H1 (cell line): ENCODE measurements around the gene RBM15. TPM values are rescaled to one million over a fixed set of nuclear protein-coding genes. Genes with fewer than 3 reads are reported as not detected.
A peak's percentile ranks its signal among the peaks of the same experiment; 100 is the strongest.

ENCODE experiments used
- CTCF ChIA-PET: fragments of 300-600 bp; sonication (Branson Sonifier 250); formaldehyde crosslinking; loops from one replicate; lab custom pipeline; 2021; ENCODE audit not compliant: partially characterized antibody; lab: Charles Lee
- POLR2A ChIA-PET: fragments of 300-600 bp; sonication (Branson Sonifier 250); formaldehyde crosslinking; loops from one replicate; lab custom pipeline; 2021; ENCODE audit warnings: inconsistent platforms; ENCODE audit not compliant: partially characterized antibody; lab: Charles Lee
- DNase-seq, 2 experiments: peaks; one replicate each; pipeline versions ENCODE4 v3.0.0 to v3.0.0-alpha.2; 2010 to 2022; ENCODE audit warnings: low spot score in 2 of 2, low read depth in 1 of 2, mixed read lengths in 1 of 2
- FAIRE-seq: peaks from 2 replicates; lab custom pipeline; 2011; peaks lifted over from hg19 to GRCh38; lab: Jason Lieb, UNC
- H2AFZ ChIP-seq: 2 replicates; pipeline ENCODE4 v1.8.1; 2012; ENCODE audit warnings: low read length, inconsistent platforms
- H2AK5ac ChIP-seq: 2 replicates; pipeline ENCODE4 v1.6.1; 2013; ENCODE audit warnings: low read depth, low read length
- H2BK120ac ChIP-seq: replicated peaks from 2 replicates; pipeline ENCODE3; 2013; ENCODE audit warnings: low read depth, low read length, inconsistent platforms
- H2BK12ac ChIP-seq: 2 replicates; pipeline ENCODE4 v1.6.1; 2013; ENCODE audit warnings: low read depth, low read length
- H2BK15ac ChIP-seq: 2 replicates; pipeline ENCODE4 v1.6.1; 2013; ENCODE audit warnings: low read length
- H2BK20ac ChIP-seq: 2 replicates; pipeline ENCODE4 v1.6.1; 2013; ENCODE audit warnings: low read length
- H2BK5ac ChIP-seq: 2 replicates; pipeline ENCODE4 v1.6.1; 2013; ENCODE audit warnings: low read depth, low read length
- H3K14ac ChIP-seq: 2 replicates; pipeline ENCODE4 v1.6.1; 2013; ENCODE audit warnings: inconsistent platforms; ENCODE audit not compliant: insufficient read length
- H3K18ac ChIP-seq: 2 replicates; pipeline ENCODE4 v1.6.1; 2013; ENCODE audit warnings: low read length; ENCODE audit errors: extremely low read depth
- H3K23ac ChIP-seq: 2 replicates; pipeline ENCODE4 v1.6.1; 2013; ENCODE audit warnings: inconsistent platforms; ENCODE audit not compliant: insufficient read length
- H3K23me2 ChIP-seq: 2 replicates; pipeline ENCODE4 v1.6.1; 2013; ENCODE audit warnings: low read depth, low read length
- H3K27ac ChIP-seq: 2 replicates; pipeline ENCODE4 v1.6.1; 2011; ENCODE audit warnings: low read depth, low read length, inconsistent platforms
- H3K27me3 ChIP-seq, 4 experiments: replicated peaks in 1 of 4; 1 replicate in 1 of 4; 2 replicates in 3 of 4; pipeline versions ENCODE4 v1.6.1 to v1.8.1; 2011 to 2013; ENCODE audit warnings: low read length in 3 of 4, mild to moderate bottlenecking in 3 of 4, inconsistent platforms in 2 of 4, mixed read lengths in 2 of 4, moderate library complexity in 1 of 4; ENCODE audit not compliant: control insufficient read depth in 3 of 4, insufficient read depth in 3 of 4; ENCODE audit errors: extremely low read depth in 1 of 4
- H3K36me3 ChIP-seq, 4 experiments: 2 replicates each; pipeline versions ENCODE4 v1.6.1 to v1.8.1; 2011 to 2013; ENCODE audit warnings: mild to moderate bottlenecking in 4 of 4, low read length in 3 of 4, moderate library complexity in 2 of 4, control low read depth in 1 of 4, inconsistent platforms in 1 of 4; ENCODE audit not compliant: insufficient read depth in 4 of 4, control insufficient read depth in 2 of 4
- H3K4ac ChIP-seq: replicated peaks from 2 replicates; pipeline ENCODE3; 2013; ENCODE audit warnings: low read length, low read depth, mixed read lengths, inconsistent platforms; ENCODE audit not compliant: insufficient read length
- H3K4me1 ChIP-seq, 4 experiments: replicated peaks in 1 of 4; 1 replicate in 1 of 4; 2 replicates in 3 of 4; pipeline versions ENCODE4 v1.6.1 to v1.8.1; 2011 to 2013; ENCODE audit warnings: low read length in 3 of 4, inconsistent platforms in 2 of 4, mixed read lengths in 1 of 4; ENCODE audit not compliant: insufficient read depth in 4 of 4, control insufficient read depth in 3 of 4
- H3K4me2 ChIP-seq, 2 experiments: 2 replicates each; pipeline versions ENCODE4 v1.6.1 to v1.8.1; 2011 to 2013; ENCODE audit warnings: low read depth in 2 of 2, low read length in 2 of 2, control low read depth in 1 of 2, inconsistent platforms in 1 of 2, mild to moderate bottlenecking in 1 of 2; ENCODE audit not compliant: insufficient read depth in 1 of 2
- H3K4me3 ChIP-seq, 4 experiments: fragments of 200-600, 300-600 bp in 1 of 4; sonication (generic), shearing (Covaris generic), sonication (Bioruptor Twin) in 1 of 4; 2 replicates each; pipeline versions ENCODE4 v1.5.1 to v1.8.1; 2011 to 2016; ENCODE audit warnings: low read length in 4 of 4, low read depth in 3 of 4, control low read depth in 2 of 4, inconsistent platforms in 2 of 4, mild to moderate bottlenecking in 2 of 4, mixed read lengths in 1 of 4, moderate library complexity in 1 of 4; ENCODE audit not compliant: insufficient read depth in 2 of 4; ENCODE audit errors: extremely low read depth in 1 of 4
- H3K56ac ChIP-seq: replicated peaks from 2 replicates; pipeline ENCODE3; 2013; ENCODE audit warnings: low read depth, mild to moderate bottlenecking, mixed read lengths, low read length, inconsistent platforms; ENCODE audit not compliant: insufficient read length
- H3K79me1 ChIP-seq: 2 replicates; pipeline ENCODE4 v1.6.1; 2013; ENCODE audit warnings: low read depth, low read length, control low read depth
- H3K79me2 ChIP-seq, 2 experiments: 2 replicates each; pipeline versions ENCODE4 v1.6.1 to v1.8.1; 2012 to 2013; ENCODE audit warnings: low read length in 2 of 2, mild to moderate bottlenecking in 2 of 2, inconsistent platforms in 1 of 2; ENCODE audit not compliant: insufficient read depth in 2 of 2, control insufficient read depth in 1 of 2
- H3K9ac ChIP-seq, 4 experiments: replicated peaks in 1 of 4; 1 replicate in 1 of 4; 2 replicates in 3 of 4; pipeline versions ENCODE4 v1.6.1 to v1.8.1; 2011 to 2013; ENCODE audit warnings: low read depth in 3 of 4, low read length in 3 of 4, control low read depth in 2 of 4, mild to moderate bottlenecking in 2 of 4, moderate library complexity in 2 of 4, inconsistent platforms in 1 of 4; ENCODE audit errors: extremely low read depth in 1 of 4
- H3K9me3 ChIP-seq, 2 experiments: 2 replicates each; pipeline versions ENCODE4 v1.6.1 to v1.8.1; 2012 to 2013; ENCODE audit warnings: mild to moderate bottlenecking in 2 of 2, moderate library complexity in 2 of 2, control low read depth in 1 of 2, inconsistent platforms in 1 of 2, low read depth in 1 of 2, low read length in 1 of 2, mixed read lengths in 1 of 2; ENCODE audit not compliant: insufficient read depth in 2 of 2
- H4K20me1 ChIP-seq, 2 experiments: replicated peaks in 1 of 2; 2 replicates each; pipeline versions ENCODE3 to v1.8.1; 2011 to 2013; ENCODE audit warnings: inconsistent platforms in 2 of 2, low read length in 2 of 2, mild to moderate bottlenecking in 1 of 2; ENCODE audit not compliant: insufficient read depth in 2 of 2, control insufficient read depth in 1 of 2
- H4K5ac ChIP-seq: 2 replicates; pipeline ENCODE4 v1.6.1; 2013; ENCODE audit warnings: low read length, low read depth, mixed read lengths, inconsistent platforms; ENCODE audit not compliant: insufficient read length
- H4K8ac ChIP-seq: 2 replicates; pipeline ENCODE4 v1.8.0; 2013; ENCODE audit warnings: mild to moderate bottlenecking, moderate library complexity, low read length, inconsistent platforms; ENCODE audit not compliant: insufficient read depth; ENCODE audit errors: extremely low read depth
- H4K91ac ChIP-seq: replicated peaks from 2 replicates; pipeline ENCODE3; 2013; ENCODE audit warnings: low read length, mixed read lengths, inconsistent platforms; ENCODE audit not compliant: insufficient read length
- CBX8 ChIP-seq: fragments of 300-800, 300-1000 bp; sonication (generic); IDR thresholded peaks from 2 replicates; pipeline ENCODE4 v1.7.1; 2016; ENCODE audit warnings: low read depth, low read length, borderline replicate concordance
- CREB1 ChIP-seq: IDR thresholded peaks from 2 replicates; pipeline ENCODE4 v1.6.1; 2012; ENCODE audit warnings: inconsistent platforms
- EGR1 ChIP-seq: IDR thresholded peaks from 2 replicates; pipeline ENCODE4 v1.6.1; 2011; ENCODE audit warnings: low read depth, low read length, borderline replicate concordance
- PHF8 ChIP-seq: fragments of 200-600 bp; sonication (generic); conservative IDR thresholded peaks from 2 replicates; pipeline ENCODE4 v1.7.1; 2012; ENCODE audit warnings: low read depth, mild to moderate bottlenecking, inconsistent platforms, low read length, moderate library complexity
- POLR2AphosphoS5 ChIP-seq: IDR thresholded peaks from 2 replicates; pipeline ENCODE4 v1.6.1; 2011; ENCODE audit warnings: low read depth, low read length
- RXRA ChIP-seq: IDR thresholded peaks from 2 replicates; pipeline ENCODE4 v1.6.1; 2011; ENCODE audit warnings: low read depth, mild to moderate bottlenecking, low read length, moderate library complexity; ENCODE audit not compliant: insufficient read depth
- TAF7 ChIP-seq: optimal IDR thresholded peaks from 2 replicates; pipeline ENCODE3; 2011; ENCODE audit warnings: low read depth, mild to moderate bottlenecking, inconsistent platforms, low read length, moderate library complexity, borderline replicate concordance
- WGBS, 2 experiments: shearing (Covaris generic) in 1 of 2; methylation state at CpG; one replicate each; pipeline versions ENCODE4 v1.1.6 to v1.1.7; 2013 to 2015; ENCODE audit warnings: low lambda C conversion rate in 2 of 2, mixed read lengths in 2 of 2, inconsistent platforms in 1 of 2, low coverage in 1 of 2, missing lambda C conversion rate in 1 of 2; ENCODE audit not compliant: insufficient replicate concordance in 2 of 2, insufficient coverage in 1 of 2, insufficient read length in 1 of 2; ENCODE audit errors: extremely low coverage in 1 of 2, missing lambda C conversion rate in 1 of 2; 5-methylcytosine and 5-hydroxymethylcytosine counted together
- polyA plus RNA-seq, 7 experiments: library from polyadenylated mRNA; depleted of rRNA in 3 of 7; stranded (reverse) in 5 of 7; unstranded in 2 of 7; fragments of >200 nt in 5 of 7; fragments of 200-250 nt in 2 of 7; gene quantifications; 1 replicate in 5 of 7; 2 replicates in 1 of 7; 4 replicates in 1 of 7; pipeline versions ENCODE4 v1.2.1 to v1.2.3, GENCODE V29; 2011 to 2013; ENCODE audit warnings: missing spikeins in 2 of 7, mixed read lengths in 2 of 7
- total RNA-seq: library from RNA; stranded (reverse); fragmentation: NEBNext Ultra II Directional; extraction: Animal tissue kit (Norgen Biotek cat#: 25700); gene quantifications from 2 replicates; pipeline ENCODE4 v1.2.1, GENCODE V29; 2021
- TF ChIP-seq, protein P1 (sequence below): IDR thresholded peaks from 2 replicates; pipeline ENCODE4 v1.6.1; 2011; ENCODE audit warnings: low read depth, mild to moderate bottlenecking, low read length; ENCODE audit not compliant: insufficient read depth
- TF ChIP-seq, protein P2 (sequence below): IDR thresholded peaks from 2 replicates; pipeline ENCODE4 v1.6.1; 2011; ENCODE audit warnings: low read length, improper control_type of control experiment

RBM15 gene
- total and polyA plus RNA-seq, 2 of the 8 experiments (the other 6 are each of a cell fraction or from before 2014, with no cell fraction given): 13.5 to 44.9 TPM

DNA sequence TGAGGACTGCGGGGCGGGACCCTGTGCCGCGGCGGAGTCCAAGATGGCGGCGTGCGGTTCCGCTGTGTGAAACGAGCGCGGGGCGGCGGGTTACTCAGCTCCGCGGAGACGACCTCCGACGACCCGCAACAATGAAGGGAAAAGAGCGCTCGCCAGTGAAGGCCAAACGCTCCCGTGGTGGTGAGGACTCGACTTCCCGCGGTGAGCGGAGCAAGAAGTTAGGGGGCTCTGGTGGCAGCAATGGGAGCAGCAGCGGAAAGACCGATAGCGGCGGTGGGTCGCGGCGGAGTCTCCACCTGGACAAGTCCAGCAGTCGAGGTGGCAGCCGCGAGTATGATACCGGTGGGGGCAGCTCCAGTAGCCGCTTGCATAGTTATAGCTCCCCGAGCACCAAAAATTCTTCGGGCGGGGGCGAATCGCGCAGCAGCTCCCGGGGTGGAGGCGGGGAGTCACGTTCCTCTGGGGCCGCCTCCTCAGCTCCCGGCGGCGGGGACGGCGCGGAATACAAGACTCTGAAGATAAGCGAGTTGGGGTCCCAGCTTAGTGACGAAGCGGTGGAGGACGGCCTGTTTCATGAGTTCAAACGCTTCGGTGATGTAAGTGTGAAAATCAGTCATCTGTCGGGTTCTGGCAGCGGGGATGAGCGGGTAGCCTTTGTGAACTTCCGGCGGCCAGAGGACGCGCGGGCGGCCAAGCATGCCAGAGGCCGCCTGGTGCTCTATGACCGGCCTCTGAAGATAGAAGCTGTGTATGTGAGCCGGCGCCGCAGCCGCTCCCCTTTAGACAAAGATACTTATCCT lies 430 bp downstream of the RBM15 start:
- H3K18ac ChIP-seq: peak overlapping the region; percentile 98
- peaks cover 26 to 32% of the 10 kb centered on the region in 2 experiments for H4K20me1 ChIP-seq
- peaks cover 0 to 40% (median 10%) of the 10 kb centered on the region in 4 experiments; a peak in 6 of 8 replicates for H3K36me3 ChIP-seq
- peak overlapping the region; percentile 78 for H4K91ac ChIP-seq
- peak overlapping the region; percentile 97 for H2BK5ac ChIP-seq
- H2AFZ ChIP-seq: no peak overlapping the region
- H4K5ac ChIP-seq: peak overlapping the region; percentile 99
- peaks cover 38 to 52% of the 10 kb centered on the region in 2 experiments for H3K79me2 ChIP-seq
- no peaks in the 10 kb centered on the region; a peak in 1 of 4 replicates for H3K9me3 ChIP-seq
- H3K27me3 ChIP-seq: no peaks in the 10 kb centered on the region
- no peak overlapping the region for H3K23ac ChIP-seq
- H2AK5ac ChIP-seq: peak overlapping the region; percentile 70; the same call in 1 of the 2 replicates
- H3K56ac ChIP-seq: peak overlapping the region; percentile 95
- H3K14ac ChIP-seq: no peak overlapping the region
- H2BK15ac ChIP-seq: no peak overlapping the region
- H3K79me1 ChIP-seq: peaks cover 11% of the 10 kb centered on the region
- peaks cover 0 to 18% (median 15%) of the 10 kb centered on the region in 4 experiments; a peak in 6 of 7 replicates for H3K4me1 ChIP-seq
- peak overlapping the region; percentile 93 to 97 (median 96) for H3K4me3 ChIP-seq
- H3K27ac ChIP-seq: peak overlapping the region; percentile 97
- DNase-seq: peak in 1 of 2 experiments; percentile 90
- H3K4ac ChIP-seq: no peak overlapping the region
- no peak for FAIRE-seq
- peaks cover 6% of the 10 kb centered on the region; the same call in 1 of the 2 replicates for H3K23me2 ChIP-seq
- no peak overlapping the region for H2BK120ac ChIP-seq
- 1% methylated on average over 75 of the region's 77 CpGs; no CpG with 5 or more reads in 1 of the 2 experiments for WGBS, 2 experiments
- H2BK20ac ChIP-seq: no peak overlapping the region
- H3K9ac ChIP-seq: peak overlapping the region; percentile 92 to 99 (median 96)
- H4K8ac ChIP-seq: peak overlapping the region; percentile 99
- ChIA-PET POLR2A (interaction anchor here (0.6 to 6.2 kb wide), 43 partner anchors 8 to 305 kb away, joined by 3 to 47 read pairs (median 5); partner anchors contain the start of genes KCNC4, LAMTOR5 and STRIP1), CTCF (interaction anchor here (0.6 to 11.4 kb wide), 20 partner anchors 10 to 157 kb away, joined by 3 to 146 read pairs (median 4); partner anchors contain the start of gene KCNC4)
- H2BK12ac ChIP-seq: peak overlapping the region; percentile 97
- peak overlapping the region; percentile 80 to 81 for H3K4me2 ChIP-seq
- TF ChIP-seq, protein P1, sequence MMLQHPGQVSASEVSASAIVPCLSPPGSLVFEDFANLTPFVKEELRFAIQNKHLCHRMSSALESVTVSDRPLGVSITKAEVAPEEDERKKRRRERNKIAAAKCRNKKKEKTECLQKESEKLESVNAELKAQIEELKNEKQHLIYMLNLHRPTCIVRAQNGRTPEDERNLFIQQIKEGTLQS: no peak
- TF ChIP-seq, protein P2, sequence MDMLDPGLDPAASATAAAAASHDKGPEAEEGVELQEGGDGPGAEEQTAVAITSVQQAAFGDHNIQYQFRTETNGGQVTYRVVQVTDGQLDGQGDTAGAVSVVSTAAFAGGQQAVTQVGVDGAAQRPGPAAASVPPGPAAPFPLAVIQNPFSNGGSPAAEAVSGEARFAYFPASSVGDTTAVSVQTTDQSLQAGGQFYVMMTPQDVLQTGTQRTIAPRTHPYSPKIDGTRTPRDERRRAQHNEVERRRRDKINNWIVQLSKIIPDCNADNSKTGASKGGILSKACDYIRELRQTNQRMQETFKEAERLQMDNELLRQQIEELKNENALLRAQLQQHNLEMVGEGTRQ: no peak
- TF ChIP-seq CBX8 (no peak), TAF7 (peak; percentile 94), EGR1 (no peak), CREB1 (peak; percentile 45; the same call in 1 of the 2 replicates), RXRA (no peak), PHF8 (peak; percentile 98), POLR2AphosphoS5 (peak; percentile 92)
